Activated CD4-positive, alpha-beta T cell treated with anti-CD3 and anti-CD28 coated beads for 36 hours (primary cell): Measurements from ENCODE around the gene PPARG. TPM values are rescaled to one million over a fixed set of nuclear protein-coding genes. Genes with fewer than 3 reads are reported as not detected.

Experiments
- ATAC-seq: fragments of 200-7000 bp; cut with Tn5 transposase; one replicate; pipeline ENCODE4 v1.10.0; 2021; ENCODE audit warnings: mild to moderate bottlenecking, moderate library complexity
- CTCF ChIA-PET: fragments of 350-600 bp; sonication (Branson Sonifier 250); formaldehyde crosslinking; loops from one replicate; lab custom pipeline; 2021; ENCODE audit warnings: antibody characterized with exemption; lab: Charles Lee
- POLR2A ChIA-PET: fragments of 350-600 bp; sonication (Branson Sonifier 250); formaldehyde crosslinking; loops from one replicate; lab custom pipeline; 2021; ENCODE audit warnings: antibody characterized with exemption, inconsistent platforms; lab: Charles Lee
- DNase-seq: peaks from one replicate; pipeline ENCODE4 v3.0.0-alpha.2; 2020
- H3K27ac Mint-ChIP-seq: one replicate; pipeline ENCODE4 v1.8.0; 2021; ENCODE audit warnings: mixed read lengths
- H3K27me3 Mint-ChIP-seq: one replicate; pipeline ENCODE4 v1.8.0; 2021; ENCODE audit warnings: mixed read lengths
- H3K36me3 Mint-ChIP-seq: one replicate; pipeline ENCODE4 v1.8.0; 2021; ENCODE audit warnings: low read depth, mixed read lengths
- H3K4me1 Mint-ChIP-seq: one replicate; pipeline ENCODE4 v1.8.0; 2021; ENCODE audit warnings: mixed read lengths
- H3K4me3 Mint-ChIP-seq: one replicate; pipeline ENCODE4 v1.8.0; 2021; ENCODE audit warnings: mild to moderate bottlenecking, moderate library complexity, mixed read lengths
- H3K9me3 Mint-ChIP-seq: one replicate; pipeline ENCODE4 v1.8.0; 2021; ENCODE audit warnings: low read depth, mixed read lengths
- intact Hi-C, 2 experiments: fragments of 100-400 bp; cut with DNase I in 1 of 2; cut with micrococcal nuclease in 1 of 2; formaldehyde crosslinking; loops; one replicate each; pipeline versions ENCODE4 v1.14.2 to v1.15.1; 2022 to 2024; cut with DNase I, micrococcal nuclease
- total RNA-seq, 2 experiments: library from RNA; stranded (reverse); gene quantifications; one replicate each; pipeline ENCODE4 v1.2.3, GENCODE V29; 2021

PPARG gene
- total RNA-seq, 2 experiments from 2014 or later = 1.1 TPM

DNA sequence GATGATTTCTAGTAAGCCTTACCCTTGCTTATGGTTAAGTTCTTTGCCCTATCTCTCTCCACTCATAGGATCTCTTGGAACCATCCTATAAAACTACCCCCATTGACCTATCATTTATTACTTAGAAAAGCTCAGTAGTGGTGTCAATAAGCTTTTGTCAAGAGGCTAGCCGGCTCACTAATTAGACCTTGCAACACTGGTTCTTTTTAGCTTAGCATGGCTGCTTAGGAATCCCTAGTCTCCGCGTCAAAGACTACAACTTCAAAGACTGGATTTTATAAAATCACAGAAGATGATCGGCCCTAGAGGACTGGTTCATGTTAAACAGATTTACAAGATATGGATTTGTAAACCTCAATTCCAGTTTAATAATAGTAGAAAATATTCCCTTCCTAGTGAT is 7.6 kb downstream of the PPARG start:
- Mint-ChIP-seq H3K9me3 (no peaks in the 10 kb centered on the region), H3K36me3 (no peaks in the 10 kb centered on the region), H3K27ac (no peak overlapping the region), H3K27me3 (peaks cover 7% of the 10 kb centered on the region), H3K4me1 (no peaks in the 10 kb centered on the region), H3K4me3 (no peak overlapping the region)
- no peak for DNase-seq
- intact Hi-C loops = no loop called here
- ChIA-PET POLR2A (no interaction called here), CTCF (no interaction called here)
- no peak for ATAC-seq

DNA sequence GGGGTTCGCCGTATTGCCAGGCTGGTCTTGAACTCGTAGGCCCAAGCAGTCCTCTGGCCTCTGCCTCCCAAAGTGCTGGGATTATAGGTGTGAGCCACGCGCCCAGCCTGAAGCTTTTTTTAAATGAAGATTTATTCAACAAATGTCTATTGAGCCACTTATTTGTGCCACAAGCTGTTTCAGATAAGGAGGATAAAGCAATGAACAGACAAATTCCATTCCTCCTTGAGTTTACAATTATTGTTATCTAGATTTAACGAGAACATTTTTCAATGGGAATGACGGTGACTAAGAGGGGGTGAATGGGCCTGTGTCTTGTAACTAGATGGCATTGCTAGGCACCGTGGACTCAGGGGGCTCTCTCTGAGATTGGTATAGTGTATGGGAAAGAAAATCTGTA is 10.2 kb downstream of the PPARG start:
- Mint-ChIP-seq H3K9me3 (no peaks in the 10 kb centered on the region), H3K36me3 (no peaks in the 10 kb centered on the region), H3K4me3 (no peak overlapping the region), H3K4me1 (no peaks in the 10 kb centered on the region), H3K27me3 (peaks cover 13% of the 10 kb centered on the region), H3K27ac (no peak overlapping the region)
- ATAC-seq = no peak
- ChIA-PET CTCF (interaction anchor here (0.6 to 1.1 kb wide), 2 partner anchors 24 to 179 kb away, joined by 3 read pairs; no protein-coding TSS in a partner anchor), POLR2A (no interaction called here)
- no peak for DNase-seq
- intact Hi-C loops = no loop called here

DNA sequence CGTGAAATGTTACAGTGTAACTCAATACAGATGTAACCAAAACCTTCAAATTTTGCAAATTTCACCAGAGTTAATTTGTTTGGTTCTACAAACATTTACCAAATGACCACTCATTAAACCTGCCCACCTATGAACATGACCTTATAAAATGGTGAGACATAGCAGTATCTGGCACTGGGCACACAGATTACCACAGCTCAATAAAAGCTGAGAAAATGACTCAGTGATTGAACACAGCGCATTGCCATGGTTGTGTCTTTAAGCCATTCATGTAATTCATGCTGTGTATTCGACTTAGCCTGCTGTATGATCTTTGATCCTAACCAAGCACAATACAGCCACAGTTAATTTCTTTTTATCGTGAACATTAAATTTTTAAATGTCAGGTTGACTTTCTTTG is 11.3 kb downstream of the PPARG start:
- ATAC-seq (no peak), DNase-seq (no peak)
- H3K4me1 Mint-ChIP-seq = no peaks in the 10 kb centered on the region
- POLR2A ChIA-PET = no interaction called here
- CTCF ChIA-PET = interaction anchor here (0.5 to 1.1 kb wide), 2 partner anchors 23 to 405 kb away, joined by 3 read pairs; no protein-coding TSS in a partner anchor
- intact Hi-C loops = no loop called here
- H3K4me3 Mint-ChIP-seq = no peak overlapping the region
- peaks cover 18% of the 10 kb centered on the region for H3K27me3 Mint-ChIP-seq
- H3K9me3 Mint-ChIP-seq = no peaks in the 10 kb centered on the region
- H3K36me3 Mint-ChIP-seq = no peaks in the 10 kb centered on the region
- H3K27ac Mint-ChIP-seq = no peak overlapping the region

DNA sequence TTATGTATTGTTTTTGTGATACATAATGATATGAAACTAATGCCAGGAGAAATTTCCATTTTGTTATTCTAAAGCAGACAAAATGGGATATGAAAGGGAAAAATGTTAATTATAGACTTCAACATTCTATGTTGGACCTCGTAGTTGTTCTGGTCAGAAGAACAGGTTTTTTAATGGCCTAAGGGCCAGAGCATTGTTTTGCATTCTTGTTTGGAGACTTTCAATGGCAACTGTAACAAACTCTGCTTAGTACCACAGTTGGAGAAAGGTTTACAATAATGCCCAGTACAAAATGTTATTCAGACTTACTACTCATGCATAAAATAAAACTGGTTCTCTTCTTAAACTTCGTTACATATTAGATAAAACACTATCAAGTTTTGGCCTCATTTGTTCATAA is 12.2 kb downstream of the PPARG start:
- Mint-ChIP-seq H3K36me3 (no peaks in the 10 kb centered on the region), H3K4me3 (no peak overlapping the region), H3K27ac (no peak overlapping the region), H3K27me3 (peaks cover 20% of the 10 kb centered on the region), H3K4me1 (no peaks in the 10 kb centered on the region), H3K9me3 (no peaks in the 10 kb centered on the region)
- DNase-seq = no peak
- CTCF ChIA-PET = no interaction called here
- POLR2A ChIA-PET = no interaction called here
- intact Hi-C loops = no loop called here
- no peak for ATAC-seq

DNA sequence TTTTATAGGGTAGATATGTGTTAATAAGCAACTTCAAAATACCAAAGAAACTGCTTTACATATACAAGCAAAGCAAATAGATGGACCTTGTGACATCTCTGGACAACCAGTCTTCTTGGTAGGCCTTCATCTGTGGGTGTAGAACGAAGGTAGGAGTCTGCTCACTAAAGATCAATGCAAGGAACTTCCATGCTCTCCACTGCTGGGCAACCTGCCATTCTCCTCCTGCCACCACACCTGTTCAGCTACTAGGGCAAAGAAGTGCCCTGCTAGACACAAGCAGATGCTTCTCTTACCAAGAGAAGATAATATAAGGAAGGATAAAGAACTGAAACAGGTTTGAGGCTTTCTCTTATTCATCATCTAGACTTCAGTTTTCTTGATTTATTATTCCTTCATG is 12.6 kb downstream of the PPARG start:
- no peaks in the 10 kb centered on the region for H3K36me3 Mint-ChIP-seq
- no peak overlapping the region for H3K27ac Mint-ChIP-seq
- no peaks in the 10 kb centered on the region for H3K9me3 Mint-ChIP-seq
- ATAC-seq (no peak), DNase-seq (no peak)
- no peak overlapping the region for H3K4me3 Mint-ChIP-seq
- ChIA-PET CTCF (no interaction called here), POLR2A (no interaction called here)
- H3K27me3 Mint-ChIP-seq = peaks cover 20% of the 10 kb centered on the region
- intact Hi-C loops = no loop called here
- H3K4me1 Mint-ChIP-seq = no peaks in the 10 kb centered on the region

DNA sequence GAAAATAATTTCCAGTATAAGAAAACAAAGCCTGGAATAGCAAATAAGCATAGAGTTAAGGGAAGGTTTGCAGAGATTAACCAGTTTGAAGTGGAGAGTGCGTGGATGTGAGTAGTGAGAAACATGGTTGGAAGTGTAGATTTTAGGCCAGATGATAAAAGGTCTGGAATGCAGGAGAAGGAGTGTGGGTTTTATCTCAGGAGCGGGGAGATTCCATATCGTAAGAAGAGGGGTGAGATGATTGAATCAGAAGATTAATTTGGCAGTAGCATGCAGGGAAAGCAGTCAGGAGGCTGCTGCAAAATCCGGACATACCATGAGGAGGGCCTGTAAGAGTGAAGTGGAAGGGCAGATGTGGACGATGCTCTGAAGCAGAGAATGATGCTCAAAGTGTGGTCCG is 13.7 kb downstream of the PPARG start:
- Mint-ChIP-seq H3K4me1 (no peaks in the 10 kb centered on the region), H3K27me3 (peaks cover 20% of the 10 kb centered on the region), H3K9me3 (no peaks in the 10 kb centered on the region)

DNA sequence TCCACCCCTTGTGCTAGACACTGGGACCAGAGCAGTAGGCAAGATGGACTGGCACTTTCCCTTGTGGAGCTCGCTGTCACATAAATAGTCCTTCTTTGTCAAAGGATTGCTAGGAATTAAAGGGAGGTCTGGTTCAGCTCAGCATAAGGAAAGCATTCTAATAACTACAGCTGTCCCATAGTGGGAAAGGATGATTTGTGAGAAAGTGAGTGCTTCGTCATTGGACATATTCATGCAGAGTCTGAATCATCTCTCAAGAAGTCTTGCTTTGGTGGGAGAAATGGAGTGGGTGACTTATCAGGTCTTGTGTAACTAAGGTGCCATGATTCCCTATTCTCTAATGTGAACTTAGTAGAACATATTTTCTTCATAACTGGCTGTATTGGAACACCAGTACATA is 14.7 kb downstream of the PPARG start:
- Mint-ChIP-seq H3K4me3 (no peak overlapping the region), H3K4me1 (peaks cover 6% of the 10 kb centered on the region), H3K27ac (no peak overlapping the region), H3K36me3 (no peaks in the 10 kb centered on the region), H3K27me3 (peaks cover 23% of the 10 kb centered on the region), H3K9me3 (no peaks in the 10 kb centered on the region)
- intact Hi-C loops = no loop called here
- CTCF ChIA-PET = no interaction called here
- POLR2A ChIA-PET = no interaction called here
- DNase-seq (no peak), ATAC-seq (no peak)

More for the DNA sequence above, 13.7 kb downstream of the PPARG start:
- ChIA-PET POLR2A (no interaction called here), CTCF (no interaction called here)
- H3K27ac Mint-ChIP-seq = no peak overlapping the region
- no peak overlapping the region for H3K4me3 Mint-ChIP-seq
- DNase-seq (no peak), ATAC-seq (no peak)
- no peaks in the 10 kb centered on the region for H3K36me3 Mint-ChIP-seq
- intact Hi-C loops = no loop called here

DNA sequence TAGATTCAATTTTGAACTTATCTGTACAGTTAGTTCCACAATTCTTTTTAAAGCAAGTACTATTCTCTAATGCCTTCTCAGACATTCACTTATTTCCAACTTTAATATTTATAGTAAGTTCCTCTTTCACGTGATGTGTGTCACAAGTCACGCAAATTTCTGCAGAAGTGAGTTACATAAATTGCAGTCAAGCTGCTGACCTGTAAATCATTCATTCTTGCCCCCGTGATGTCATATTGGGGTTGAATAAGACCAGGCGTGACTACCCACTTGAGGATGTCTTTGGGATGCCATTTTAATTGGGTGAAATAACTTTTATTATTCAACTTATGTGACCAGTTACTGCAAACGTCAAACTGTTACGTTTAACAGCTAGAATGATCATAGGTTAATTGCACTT is 15.1 kb downstream of the PPARG start:
- peaks cover 23% of the 10 kb centered on the region for H3K27me3 Mint-ChIP-seq
- no peak for ATAC-seq
- ChIA-PET CTCF (no interaction called here), POLR2A (no interaction called here)
- H3K4me1 Mint-ChIP-seq = peaks cover 10% of the 10 kb centered on the region
- H3K27ac Mint-ChIP-seq = no peak overlapping the region
- DNase-seq = no peak
- H3K4me3 Mint-ChIP-seq = no peak overlapping the region
- no peaks in the 10 kb centered on the region for H3K36me3 Mint-ChIP-seq
- no peaks in the 10 kb centered on the region for H3K9me3 Mint-ChIP-seq
- intact Hi-C loops = no loop called here

DNA sequence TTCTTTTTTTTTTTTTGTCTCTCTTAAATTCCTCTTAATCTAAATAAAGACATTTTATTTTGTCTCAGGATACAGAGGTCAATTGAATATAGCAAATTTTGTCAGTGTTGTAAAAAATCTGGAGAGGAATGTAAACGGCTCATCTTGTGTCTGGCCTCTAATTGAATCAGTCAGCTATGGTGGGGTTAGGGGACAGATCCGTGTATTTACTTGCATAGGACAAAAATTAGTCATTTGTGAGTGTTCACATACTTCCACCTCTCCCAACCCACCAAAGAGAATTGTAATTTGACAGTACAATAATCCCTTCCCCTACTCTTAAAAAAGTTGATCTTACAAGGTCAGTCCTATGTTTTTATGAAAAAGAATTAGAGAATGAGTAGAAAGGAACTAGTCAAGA is 18.3 kb downstream of the PPARG start:
- intact Hi-C loops = no loop called here
- DNase-seq (no peak), ATAC-seq (no peak)
- H3K9me3 Mint-ChIP-seq = no peaks in the 10 kb centered on the region
- peaks cover 14% of the 10 kb centered on the region for H3K27me3 Mint-ChIP-seq
- POLR2A ChIA-PET = no interaction called here
- no peak overlapping the region for H3K27ac Mint-ChIP-seq
- CTCF ChIA-PET = interaction anchor here (0.8 kb wide), 1 partner anchor 172 kb away, joined by 4 read pairs; no protein-coding TSS in a partner anchor
- peaks cover 19% of the 10 kb centered on the region for H3K4me1 Mint-ChIP-seq
- H3K4me3 Mint-ChIP-seq = no peak overlapping the region
- H3K36me3 Mint-ChIP-seq = no peaks in the 10 kb centered on the region

DNA sequence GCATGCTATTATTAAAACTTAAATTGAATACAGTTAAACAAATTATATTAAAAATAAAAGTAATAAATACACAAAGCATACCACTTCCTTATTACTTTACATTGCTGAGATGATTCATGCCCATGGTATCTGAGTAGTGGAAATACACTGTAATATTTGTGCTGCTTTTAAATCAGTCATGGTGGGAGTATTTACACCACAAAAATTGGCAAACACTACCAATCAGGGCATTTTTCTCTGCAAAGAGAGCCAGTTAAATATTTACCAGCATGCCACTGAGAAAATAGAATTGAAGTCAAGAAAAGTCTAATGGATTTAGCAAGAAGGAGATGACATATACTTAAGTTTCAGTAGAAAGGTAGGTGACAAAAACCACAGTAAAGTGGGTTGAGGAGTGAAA is 19.6 kb downstream of the PPARG start:
- no peaks in the 10 kb centered on the region for H3K9me3 Mint-ChIP-seq
- POLR2A ChIA-PET = no interaction called here
- H3K27me3 Mint-ChIP-seq = peaks cover 10% of the 10 kb centered on the region
- H3K36me3 Mint-ChIP-seq = no peaks in the 10 kb centered on the region
- H3K27ac Mint-ChIP-seq = no peak overlapping the region
- ATAC-seq (peak; percentile 61), DNase-seq (no peak)
- H3K4me1 Mint-ChIP-seq = peaks cover 20% of the 10 kb centered on the region
- intact Hi-C loops = no loop called here
- CTCF ChIA-PET = no interaction called here
- H3K4me3 Mint-ChIP-seq = no peak overlapping the region

DNA sequence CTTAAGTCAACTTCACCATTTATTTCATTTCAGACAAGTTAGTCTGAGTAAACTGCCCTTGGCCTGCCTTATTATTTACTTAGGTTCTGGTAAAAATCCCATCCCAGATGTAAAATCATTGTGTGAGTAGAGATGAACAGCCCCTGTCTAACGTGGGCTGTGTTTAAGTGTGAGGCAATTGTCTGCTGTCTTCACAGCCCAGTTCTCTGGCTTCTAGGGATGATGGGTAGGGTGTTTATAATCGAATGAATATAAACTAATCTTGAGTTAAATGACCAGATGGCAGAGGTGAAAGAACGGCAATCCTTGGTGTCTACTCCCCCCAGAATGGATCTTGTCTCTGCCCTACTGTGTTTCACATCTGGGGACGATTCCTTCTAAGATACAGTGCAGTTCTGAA is 20.8 kb downstream of the PPARG start:
- no peak for ATAC-seq
- Mint-ChIP-seq H3K4me3 (no peak overlapping the region), H3K36me3 (no peaks in the 10 kb centered on the region), H3K27ac (no peak overlapping the region), H3K4me1 (peaks cover 20% of the 10 kb centered on the region), H3K9me3 (no peaks in the 10 kb centered on the region), H3K27me3 (peaks cover 13% of the 10 kb centered on the region)
- CTCF ChIA-PET = no interaction called here
- intact Hi-C loops = no loop called here
- POLR2A ChIA-PET = no interaction called here
- DNase-seq = no peak

DNA sequence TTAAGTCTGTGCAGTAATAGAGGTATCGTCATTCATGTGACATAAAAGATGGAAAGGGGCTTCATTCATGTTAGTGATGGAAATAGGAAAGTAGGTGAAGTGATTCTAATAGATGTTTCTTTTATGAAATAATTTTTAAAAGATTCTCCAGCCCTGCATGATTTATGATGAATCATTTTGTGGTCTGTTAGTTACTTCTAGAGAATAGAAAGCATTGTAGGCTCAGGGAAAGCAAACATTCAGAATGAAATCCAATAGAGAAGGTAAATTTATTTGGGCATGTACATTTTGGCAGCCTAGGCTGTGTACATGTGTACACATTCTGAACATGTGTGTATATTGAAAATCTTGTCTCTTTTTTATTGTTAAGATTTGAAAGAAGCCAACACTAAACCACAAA is 23.1 kb downstream of the PPARG start:
- POLR2A ChIA-PET = no interaction called here
- CTCF ChIA-PET = interaction anchor here (1.0 to 1.1 kb wide), 2 partner anchors 11 to 117 kb away, joined by 3 read pairs; no protein-coding TSS in a partner anchor
- H3K36me3 Mint-ChIP-seq = no peaks in the 10 kb centered on the region
- ATAC-seq (peak; percentile 49), DNase-seq (no peak)
- intact Hi-C loops = no loop called here
- H3K27ac Mint-ChIP-seq = no peak overlapping the region
- peaks cover 18% of the 10 kb centered on the region for H3K27me3 Mint-ChIP-seq
- no peak overlapping the region for H3K4me3 Mint-ChIP-seq
- H3K9me3 Mint-ChIP-seq = no peaks in the 10 kb centered on the region
- peaks cover 20% of the 10 kb centered on the region for H3K4me1 Mint-ChIP-seq
